ENCODE results near the gene PCDHA5.

Gene PCDHA5

GRCh38 chr5:140868721-140869554, 47.5 kb downstream of the PCDHA5 start, which contains the start of gene PCDHA11:
TSS of gene PCDHA11 (plus strand) at chr5:140868957. CDS start at chr5:140869104, 147 bp downstream.
- Histone ChIP-seq H3K9me3 (ENCODE audit: control insufficient read depth, low read length) (no peaks in the 10 kb centered on the region), H3K27me3 (ENCODE audit: control insufficient read depth, insufficient read depth, low read length, poor library complexity, severe bottlenecking) (no peaks in the 10 kb centered on the region), H3K4me3 (ENCODE audit: insufficient read depth, low read depth, low read length) (peak within 1 kb of the TSS; percentile 66), H3K36me3 (ENCODE audit: control insufficient read depth, insufficient read depth, low read length) (peaks cover 10% of the 10 kb centered on the region), H3K4me1 (ENCODE audit: control insufficient read depth, insufficient read depth, low read length) (no peaks in the 10 kb centered on the region), H3K27ac (ENCODE audit: insufficient read depth, low read depth, low read length, poor library complexity, severe bottlenecking) (no peak within 1 kb of the TSS)
- 40 to 42% methylated on average over 40 of the region's 41 CpGs for WGBS, 2 experiments

DNA sequence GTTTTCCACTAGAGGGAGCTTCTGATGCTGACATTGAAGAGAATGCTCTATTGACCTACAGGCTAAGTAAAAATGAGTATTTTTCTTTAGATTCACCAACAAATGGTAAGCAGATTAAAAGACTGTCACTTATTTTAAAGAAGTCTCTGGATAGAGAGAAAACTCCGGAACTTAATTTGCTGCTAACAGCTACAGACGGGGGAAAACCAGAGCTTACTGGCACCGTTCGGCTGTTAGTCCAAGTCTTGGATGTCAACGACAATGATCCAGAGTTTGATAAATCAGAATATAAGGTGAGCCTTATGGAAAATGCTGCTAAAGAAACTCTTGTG, 48.1 kb downstream of the PCDHA5 start:
- Histone ChIP-seq H3K4me3 (ENCODE audit: insufficient read depth, low read depth, low read length) (peak overlapping the region; percentile 66), H3K9me3 (ENCODE audit: control insufficient read depth, low read length) (no peaks in the 10 kb centered on the region), H3K27me3 (ENCODE audit: control insufficient read depth, insufficient read depth, low read length, poor library complexity, severe bottlenecking) (no peaks in the 10 kb centered on the region), H3K27ac (ENCODE audit: insufficient read depth, low read depth, low read length, poor library complexity, severe bottlenecking) (no peak overlapping the region), H3K36me3 (ENCODE audit: control insufficient read depth, insufficient read depth, low read length) (peaks cover 10% of the 10 kb centered on the region), H3K4me1 (ENCODE audit: control insufficient read depth, insufficient read depth, low read length) (no peaks in the 10 kb centered on the region)
- 89 to 92% methylated on average over 5 of the region's 5 CpGs for WGBS, 2 experiments

DNA sequence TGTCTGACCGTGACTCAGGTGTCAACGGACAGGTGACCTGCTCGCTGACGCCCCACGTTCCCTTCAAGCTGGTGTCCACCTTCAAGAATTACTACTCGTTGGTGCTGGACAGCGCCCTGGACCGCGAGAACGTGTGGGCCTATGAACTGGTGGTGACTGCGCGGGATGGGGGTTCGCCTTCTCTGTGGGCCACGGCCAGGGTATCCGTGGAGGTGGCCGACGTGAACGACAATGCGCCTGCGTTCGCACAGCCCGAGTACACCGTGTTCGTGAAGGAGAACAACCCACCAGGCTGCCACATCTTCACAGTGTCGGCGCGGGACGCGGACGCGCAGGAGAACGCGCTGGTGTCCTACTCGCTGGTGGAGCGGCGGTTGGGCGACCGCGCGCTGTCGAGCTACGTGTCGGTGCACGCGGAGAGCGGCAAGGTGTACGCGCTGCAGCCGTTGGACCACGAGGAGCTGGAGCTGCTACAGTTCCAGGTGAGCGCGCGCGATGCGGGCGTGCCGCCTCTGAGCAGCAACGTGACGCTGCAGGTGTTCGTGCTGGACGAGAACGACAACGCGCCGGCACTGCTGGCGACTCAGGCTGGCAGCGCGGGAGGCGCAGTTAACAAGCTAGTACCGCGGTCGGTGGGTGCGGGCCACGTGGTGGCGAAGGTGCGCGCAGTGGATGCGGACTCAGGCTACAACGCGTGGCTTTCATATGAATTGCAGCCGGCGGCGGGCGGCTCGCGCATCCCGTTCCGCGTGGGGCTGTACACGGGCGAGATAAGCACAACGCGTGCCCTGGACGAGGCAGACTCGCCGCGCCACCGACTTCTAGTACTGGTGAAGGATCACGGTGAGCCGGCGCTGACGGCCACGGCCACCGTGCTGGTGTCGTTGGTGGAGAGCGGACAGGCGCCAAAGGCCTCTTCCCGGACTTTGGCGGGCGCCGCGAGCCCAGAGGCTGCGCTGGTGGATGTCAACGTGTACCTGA, 49.1 kb downstream of the PCDHA5 start:
- H3K4me1 ChIP-seq (ENCODE audit: control insufficient read depth, insufficient read depth, low read length) = no peaks in the 10 kb centered on the region
- no peaks in the 10 kb centered on the region for H3K27me3 ChIP-seq (ENCODE audit: control insufficient read depth, insufficient read depth, low read length, poor library complexity, severe bottlenecking)
- no peak overlapping the region for H3K27ac ChIP-seq (ENCODE audit: insufficient read depth, low read depth, low read length, poor library complexity, severe bottlenecking)
- H3K4me3 ChIP-seq (ENCODE audit: insufficient read depth, low read depth, low read length) = no peak overlapping the region
- H3K9me3 ChIP-seq (ENCODE audit: control insufficient read depth, low read length) = no peaks in the 10 kb centered on the region
- peaks cover 10% of the 10 kb centered on the region for H3K36me3 ChIP-seq (ENCODE audit: control insufficient read depth, insufficient read depth, low read length)
- WGBS, 2 experiments = 97% methylated on average over 114 of the region's 114 CpGs

Data from ectodermal cell (in vitro differentiated cells).